IgD-negative memory B cell (primary cell): ENCODE data around the gene SDF4. TPM values are rescaled to one million over a fixed set of nuclear protein-coding genes. Genes with fewer than 3 reads are reported as not detected.
A peak's percentile ranks its signal among the peaks of the same experiment; 100 is the strongest.

Experiments
- H3K27ac Mint-ChIP-seq, 3 donors: one replicate each; pipeline ENCODE4 v1.8.0; 2020 to 2022; ENCODE audit warnings: mild to moderate bottlenecking in 3 of 3, mixed read lengths in 3 of 3, moderate library complexity in 1 of 3
- H3K27me3 Mint-ChIP-seq: one replicate; pipeline ENCODE4 v1.8.0; 2021; ENCODE audit warnings: mixed read lengths
- H3K36me3 Mint-ChIP-seq: one replicate; pipeline ENCODE4 v1.8.0; 2020; ENCODE audit warnings: mild to moderate bottlenecking, mixed read lengths
- H3K4me1 Mint-ChIP-seq, 3 donors: one replicate each; pipeline ENCODE4 v1.8.0; 2020 to 2022; ENCODE audit warnings: mixed read lengths in 3 of 3, mild to moderate bottlenecking in 1 of 3
- H3K4me3 Mint-ChIP-seq, 4 donors: one replicate each; pipeline ENCODE4 v1.8.0; 2020 to 2022; ENCODE audit warnings: mild to moderate bottlenecking in 4 of 4, mixed read lengths in 4 of 4, moderate library complexity in 3 of 4
- H3K9me3 Mint-ChIP-seq, 3 donors: one replicate each; pipeline ENCODE4 v1.8.0; 2020 to 2021; ENCODE audit warnings: mixed read lengths in 3 of 3, mild to moderate bottlenecking in 1 of 3
- polyA plus RNA-seq: library from polyadenylated mRNA; unstranded; fragments of 300-500 nt; fragmentation: Illumina TruSeq; gene quantifications from one replicate; pipeline ENCODE4 v1.2.3, GENCODE V29; 2021

SDF4 gene
- polyA plus RNA-seq, 1 donor from 2014 or later = 121 TPM

DNA sequence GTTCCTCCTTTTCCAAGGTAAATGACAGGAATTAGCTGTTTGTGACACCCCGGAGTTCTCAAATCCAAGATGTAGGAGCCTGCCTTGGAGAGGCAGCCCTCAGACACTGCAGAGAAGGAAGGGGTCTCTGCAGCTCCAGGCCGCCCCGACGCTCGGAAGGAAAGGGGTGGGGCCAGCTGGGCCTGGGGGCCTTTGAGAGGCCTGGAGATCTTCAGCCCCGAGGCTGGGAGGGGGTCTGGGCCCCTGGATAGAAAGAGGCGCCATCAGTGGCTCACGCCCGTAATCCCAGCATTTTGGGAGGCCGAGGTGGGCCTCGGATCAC lies 24.3 kb downstream of the SDF4 start:
- H3K27me3 Mint-ChIP-seq = peaks cover 21% of the 10 kb centered on the region
- peaks cover 0 to 2% (median 0%) of the 10 kb centered on the region in 3 donors for H3K9me3 Mint-ChIP-seq
- peak overlapping the region in 3 of 4 donors; percentile 7 to 92 (median 85) for H3K4me3 Mint-ChIP-seq
- no peaks in the 10 kb centered on the region for H3K36me3 Mint-ChIP-seq
- H3K27ac Mint-ChIP-seq = peak overlapping the region in 2 of 3 donors; percentile 15 to 83
- H3K4me1 Mint-ChIP-seq = peaks cover 0 to 10% (median 7%) of the 10 kb centered on the region in 3 donors

DNA sequence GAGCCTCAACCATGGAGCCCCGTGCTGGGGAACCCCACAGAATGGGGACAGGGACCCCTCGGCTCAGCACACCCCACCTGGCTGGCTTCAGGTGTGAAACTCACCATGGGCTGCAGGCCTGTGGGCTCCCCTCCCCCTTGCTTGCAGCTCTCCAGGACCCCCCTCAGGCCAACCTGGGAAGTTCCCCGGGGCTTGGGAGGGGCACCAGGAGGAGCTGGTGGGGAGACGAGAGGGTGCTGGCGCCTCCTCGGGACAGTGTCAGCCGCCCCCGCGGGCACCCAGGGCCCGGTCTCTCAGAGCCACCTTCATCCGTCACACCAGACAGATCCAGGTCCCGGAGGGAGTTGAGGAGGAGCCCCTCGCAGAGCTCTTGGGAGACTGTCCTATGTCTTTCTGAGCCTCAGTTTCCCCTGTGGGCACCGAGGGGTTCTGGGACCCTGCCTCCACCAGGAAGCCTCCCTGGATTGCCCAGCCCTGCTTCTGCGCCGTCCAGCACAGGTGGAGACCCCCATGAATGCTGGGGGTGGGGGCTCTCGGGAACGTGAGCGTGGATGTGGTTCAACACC lies 24.8 kb downstream of the SDF4 start:
- peaks cover 0 to 10% (median 7%) of the 10 kb centered on the region in 3 donors for H3K4me1 Mint-ChIP-seq
- H3K4me3 Mint-ChIP-seq = peak overlapping the region; percentile 64 to 92 (median 82)
- H3K27me3 Mint-ChIP-seq = peaks cover 21% of the 10 kb centered on the region
- no peaks in the 10 kb centered on the region for H3K36me3 Mint-ChIP-seq
- H3K27ac Mint-ChIP-seq = peak overlapping the region in 2 of 3 donors; percentile 15 to 16
- H3K9me3 Mint-ChIP-seq = peaks cover 0 to 2% (median 0%) of the 10 kb centered on the region in 3 donors

DNA sequence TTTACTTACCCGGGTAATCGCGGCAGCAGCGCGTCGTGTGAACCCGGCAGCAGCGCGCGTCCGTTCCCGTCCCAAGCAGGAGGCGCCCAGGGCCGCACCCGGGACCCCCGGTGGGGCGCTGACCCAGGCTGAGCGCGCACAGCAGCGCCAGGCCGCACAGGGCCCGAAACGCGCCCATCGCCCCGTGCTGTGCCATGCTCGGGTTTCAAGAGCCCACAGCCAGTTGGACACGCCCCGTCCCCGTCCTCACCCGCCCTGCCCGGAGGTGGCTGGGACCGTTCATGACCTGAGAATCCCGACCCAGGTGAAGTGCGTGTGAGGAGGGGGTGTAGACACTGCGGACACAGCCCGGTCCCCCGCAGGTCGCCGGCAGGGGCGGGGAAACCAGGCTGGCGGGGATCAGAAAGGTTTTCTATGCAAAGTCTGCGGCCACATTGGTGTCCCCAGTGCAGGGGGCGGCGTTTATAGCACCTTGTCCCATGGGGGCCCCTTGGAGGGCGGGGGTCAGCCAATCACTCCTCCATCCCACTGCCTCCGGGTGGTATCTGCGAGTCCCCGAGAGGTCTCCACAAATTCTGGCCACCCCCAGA lies 25.3 kb downstream of the SDF4 start, which contains the start of gene TNFRSF18:
TNFRSF18 (minus strand) TSS at position 217 of the 590 bp plus-strand sequence; CDS start at position 196, 21 bp downstream.
- H3K27ac Mint-ChIP-seq = peak within 1 kb of the TSS in 2 of 3 donors; percentile 15 to 16
- H3K4me1 Mint-ChIP-seq = peaks cover 0 to 10% (median 7%) of the 10 kb centered on the region in 3 donors
- H3K9me3 Mint-ChIP-seq = peaks cover 0 to 2% (median 0%) of the 10 kb centered on the region in 3 donors
- no peaks in the 10 kb centered on the region for H3K36me3 Mint-ChIP-seq
- peaks cover 21% of the 10 kb centered on the region for H3K27me3 Mint-ChIP-seq
- peak within 1 kb of the TSS; percentile 64 to 92 (median 82) for H3K4me3 Mint-ChIP-seq

DNA sequence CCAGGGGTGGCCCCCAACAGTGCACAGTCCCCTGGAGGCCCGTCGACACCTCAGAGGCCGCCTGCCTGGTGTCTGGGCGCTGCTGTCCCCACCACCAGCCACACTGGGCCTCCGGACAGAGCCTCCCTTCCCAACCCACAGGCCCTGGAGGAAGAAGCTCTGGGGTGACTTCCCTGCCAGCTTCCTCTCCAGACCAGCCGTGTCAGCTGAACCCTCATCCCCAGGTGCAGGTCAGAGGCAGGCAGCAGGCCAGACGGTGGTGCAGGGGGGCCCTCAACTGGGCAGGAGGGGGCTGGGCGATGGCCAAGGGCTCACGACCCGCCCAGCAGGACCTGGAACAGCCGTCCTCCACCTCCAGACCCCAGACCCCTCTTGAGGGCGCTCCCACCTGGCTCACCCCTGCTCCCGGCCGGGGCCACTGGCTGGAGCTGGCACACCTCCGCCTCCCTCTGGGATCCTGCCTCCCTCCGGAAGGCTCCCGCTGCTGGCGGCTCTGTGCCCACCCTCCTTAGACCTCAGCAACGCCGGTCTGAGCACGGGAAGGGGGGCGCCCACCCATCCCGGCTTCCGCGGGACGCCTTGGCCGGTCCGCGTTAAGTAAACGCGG lies 25.9 kb downstream of the SDF4 start:
- peaks cover 0 to 10% (median 7%) of the 10 kb centered on the region in 3 donors for H3K4me1 Mint-ChIP-seq
- peak overlapping the region in 3 of 4 donors; percentile 37 to 92 (median 73) for H3K4me3 Mint-ChIP-seq
- peaks cover 18% of the 10 kb centered on the region for H3K27me3 Mint-ChIP-seq
- H3K36me3 Mint-ChIP-seq = no peaks in the 10 kb centered on the region
- no peak overlapping the region for H3K27ac Mint-ChIP-seq
- H3K9me3 Mint-ChIP-seq = peaks cover 0 to 2% (median 0%) of the 10 kb centered on the region in 3 donors

DNA sequence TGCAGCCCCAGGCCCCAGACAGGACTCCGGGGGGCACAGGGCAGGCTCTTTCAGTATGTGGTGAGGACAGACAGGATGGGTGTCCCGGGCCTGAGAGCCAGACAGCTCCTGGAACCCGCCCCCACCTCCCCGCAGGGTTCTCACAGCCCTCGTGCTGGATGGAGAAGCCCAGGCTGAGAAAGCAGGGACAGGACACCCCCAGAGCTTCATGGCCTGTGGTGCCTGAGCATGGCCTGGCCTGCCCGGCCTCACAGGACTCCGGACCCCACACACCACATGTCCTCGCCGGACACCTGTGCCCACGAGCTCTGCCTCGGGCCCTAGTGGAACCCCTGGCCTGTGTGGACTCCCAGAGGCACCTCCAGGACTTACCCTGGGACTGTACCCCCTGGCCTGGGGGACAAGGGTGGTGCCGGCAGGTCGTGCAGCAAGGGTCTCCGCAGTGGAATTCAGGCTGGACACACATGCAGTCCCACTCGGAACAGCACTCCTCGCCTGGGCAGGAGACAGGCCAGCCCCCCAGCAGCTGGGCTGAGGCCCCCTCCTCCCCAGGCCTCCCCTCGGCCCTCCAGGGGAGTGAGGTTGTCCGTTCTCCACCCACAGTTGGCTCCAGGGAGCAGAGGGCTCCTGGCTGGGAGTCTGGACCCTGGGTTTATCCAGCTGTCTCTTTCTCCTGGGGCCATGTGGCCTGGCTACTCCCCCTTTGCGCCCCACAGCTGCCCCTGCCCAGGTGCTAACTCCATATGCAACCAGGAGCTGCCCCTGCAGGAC lies 26.6 kb downstream of the SDF4 start:
- Mint-ChIP-seq H3K9me3 (peaks cover 0 to 2% (median 0%) of the 10 kb centered on the region in 3 donors), H3K4me3 (peak overlapping the region in 2 of 4 donors; percentile 4 to 12), H3K27ac (peak overlapping the region in 1 of 3 donors; percentile 13), H3K36me3 (no peaks in the 10 kb centered on the region), H3K4me1 (peaks cover 0 to 11% (median 7%) of the 10 kb centered on the region in 3 donors), H3K27me3 (peaks cover 14% of the 10 kb centered on the region)

DNA sequence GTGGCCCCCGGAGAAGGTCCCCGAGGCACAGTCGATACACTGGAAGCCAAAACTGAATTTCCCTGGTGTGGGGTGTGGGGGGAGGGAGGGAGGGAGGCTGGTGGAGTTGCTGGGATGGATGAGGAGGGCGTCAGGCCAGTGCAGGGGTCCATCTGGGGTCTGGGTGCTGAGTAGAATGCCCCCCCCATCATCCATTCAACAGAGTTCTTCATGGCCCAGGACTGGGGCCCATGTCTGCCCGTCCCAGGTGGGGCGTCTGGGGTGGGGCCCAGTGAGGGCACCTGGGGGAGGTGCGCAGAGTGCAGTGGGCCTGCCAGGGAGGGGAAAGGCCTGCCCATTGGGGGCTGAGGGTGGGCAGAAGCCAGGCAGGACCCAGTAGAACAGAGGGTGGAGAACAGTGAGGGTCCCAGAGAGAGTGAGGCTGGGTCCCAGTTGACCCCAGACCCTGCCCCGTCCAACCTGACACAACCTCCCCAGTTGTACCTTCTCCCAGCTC lies 27.3 kb downstream of the SDF4 start:
- Mint-ChIP-seq H3K27me3 (peaks cover 7% of the 10 kb centered on the region), H3K4me3 (peak overlapping the region in 1 of 4 donors; percentile 51), H3K4me1 (peaks cover 0 to 11% (median 7%) of the 10 kb centered on the region in 3 donors), H3K36me3 (no peaks in the 10 kb centered on the region), H3K27ac (peak overlapping the region in 1 of 3 donors; percentile 13), H3K9me3 (peaks cover 0 to 2% (median 0%) of the 10 kb centered on the region in 3 donors)

DNA sequence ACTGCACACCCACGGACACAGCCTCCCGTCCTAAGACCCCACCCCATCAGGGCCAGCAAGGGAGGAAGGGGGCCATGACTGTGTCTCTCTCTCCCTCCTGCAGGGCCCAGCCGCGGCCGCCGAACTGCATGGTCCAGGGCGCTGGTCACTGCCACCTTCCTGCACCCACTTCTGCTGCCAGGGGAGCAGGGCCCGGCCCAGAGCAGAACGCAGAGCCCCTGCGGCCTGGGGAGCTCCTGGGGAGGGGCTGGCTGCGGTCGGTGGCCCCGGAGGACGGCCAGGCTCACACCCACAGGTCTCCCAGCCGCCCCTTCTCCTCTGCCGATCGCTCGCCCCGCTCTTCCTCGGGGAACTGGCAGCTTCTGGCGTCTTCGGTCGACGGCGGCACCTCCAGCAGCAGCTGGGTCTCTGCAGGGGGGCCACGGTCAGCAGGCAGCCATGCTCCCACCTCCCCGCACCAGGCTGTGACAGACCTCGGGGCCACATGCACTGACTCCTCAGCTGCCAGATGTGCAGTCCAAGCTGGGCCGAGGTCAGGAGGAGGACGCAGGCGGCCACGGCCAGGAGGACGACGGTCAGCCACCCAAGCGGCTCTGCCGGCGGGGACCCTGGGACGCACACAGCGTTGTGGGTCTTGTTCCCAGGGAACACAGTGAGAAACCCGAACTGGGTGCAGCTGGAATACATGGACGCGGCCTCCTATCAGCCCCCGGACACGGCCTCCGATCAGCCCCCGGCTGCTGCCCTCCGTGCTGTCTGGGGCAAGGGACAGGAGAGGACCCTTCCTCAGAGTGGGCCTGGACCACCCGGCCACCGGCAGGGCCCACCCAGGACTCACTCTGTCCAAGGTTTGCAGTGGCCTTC lies 28.0 kb downstream of the SDF4 start:
- no peak overlapping the region for H3K27ac Mint-ChIP-seq
- H3K4me1 Mint-ChIP-seq = peaks cover 0 to 9% (median 5%) of the 10 kb centered on the region in 3 donors
- no peaks in the 10 kb centered on the region for H3K36me3 Mint-ChIP-seq
- peaks cover 0 to 2% (median 0%) of the 10 kb centered on the region in 3 donors for H3K9me3 Mint-ChIP-seq
- H3K4me3 Mint-ChIP-seq = peak overlapping the region in 1 of 4 donors; percentile 55
- H3K27me3 Mint-ChIP-seq = peaks cover 5% of the 10 kb centered on the region

DNA sequence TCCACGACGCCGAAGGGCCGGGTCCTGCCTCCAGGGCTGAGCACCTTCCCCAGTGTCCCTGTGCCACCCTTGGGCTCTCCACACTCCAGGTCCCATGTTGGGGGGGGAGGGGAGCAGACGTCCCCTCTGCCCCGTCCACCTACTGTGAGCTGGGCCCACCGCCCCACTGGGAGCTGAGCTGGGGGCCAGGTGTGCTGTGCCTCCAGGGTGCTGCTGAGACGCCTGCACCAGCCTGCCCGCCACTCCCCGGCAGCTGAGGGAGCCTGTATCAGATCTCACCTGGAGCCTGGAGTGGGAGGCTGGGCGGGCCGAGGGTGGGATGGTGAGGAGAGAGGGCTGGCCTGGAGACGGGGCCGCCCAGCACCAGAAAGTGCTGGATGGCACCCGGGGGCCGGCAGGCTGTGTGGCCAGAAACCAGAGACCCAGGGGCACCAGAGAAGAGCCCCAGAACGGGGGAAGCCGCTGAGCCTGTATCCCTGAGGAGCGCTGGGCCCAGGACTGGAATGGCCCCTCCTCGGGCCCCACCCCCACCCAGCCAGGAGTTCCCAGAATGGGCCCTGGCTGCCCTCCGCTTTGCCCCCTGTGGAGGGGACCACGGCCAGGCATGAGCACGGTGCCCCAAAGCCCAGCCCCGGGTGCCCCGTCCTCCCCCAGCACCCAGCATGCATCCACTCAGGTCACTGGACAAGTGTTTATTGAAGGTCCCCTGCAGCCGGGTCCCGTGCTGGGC lies 28.8 kb downstream of the SDF4 start:
- Mint-ChIP-seq H3K27ac (no peak overlapping the region), H3K9me3 (no peaks in the 10 kb centered on the region), H3K4me1 (peaks cover 0 to 5% (median 2%) of the 10 kb centered on the region in 3 donors), H3K36me3 (no peaks in the 10 kb centered on the region), H3K4me3 (no peak overlapping the region), H3K27me3 (peaks cover 2% of the 10 kb centered on the region)

DNA sequence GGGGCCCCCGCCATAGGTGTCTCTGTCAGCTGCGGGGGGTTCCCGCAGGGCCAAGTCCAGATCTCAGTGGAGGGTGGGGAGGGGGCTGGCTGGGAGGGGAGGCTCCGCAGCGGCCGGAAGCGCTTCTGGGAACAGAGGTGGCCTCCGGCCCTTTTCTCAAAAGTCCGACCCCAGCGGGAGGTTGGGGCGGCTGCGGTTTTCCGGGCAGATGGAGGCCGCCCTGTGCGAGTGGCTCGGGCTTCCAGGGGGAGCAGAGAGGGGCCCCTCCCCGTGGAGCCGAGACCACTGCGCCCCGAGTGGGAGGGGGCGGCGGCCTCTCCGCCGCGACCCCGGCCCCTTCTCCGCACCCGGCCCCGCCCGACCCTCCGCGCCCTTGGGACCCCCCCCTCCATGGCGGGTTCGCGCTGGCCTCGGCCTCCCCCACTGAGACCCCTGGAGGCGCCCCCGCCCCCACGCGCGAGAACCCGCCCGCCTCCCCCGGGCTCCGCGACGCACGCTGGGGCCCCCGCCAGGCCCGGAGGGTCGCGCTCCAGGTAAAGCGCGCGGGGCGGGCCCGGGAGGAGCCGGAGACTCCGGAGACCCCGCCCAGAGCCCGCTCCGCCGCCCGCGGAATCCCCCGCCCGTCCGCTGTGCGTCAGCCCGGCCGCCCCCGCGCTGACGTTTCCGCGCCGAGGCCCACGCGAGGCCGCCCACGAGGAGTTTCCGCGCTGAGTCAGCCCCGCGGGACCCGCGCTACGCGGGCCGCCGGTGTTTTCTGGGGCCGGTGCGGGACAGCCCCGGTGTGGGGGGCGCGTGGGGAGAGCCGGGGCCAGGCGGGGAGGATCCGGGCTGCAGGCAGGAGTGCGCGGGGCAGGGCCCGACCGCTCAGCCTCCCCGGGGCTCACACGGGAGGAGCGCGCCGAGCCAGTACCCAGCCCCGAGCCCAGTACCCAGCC lies 30.7 kb downstream of the SDF4 start:
- H3K4me1 Mint-ChIP-seq = peaks cover 0 to 1% (median 0%) of the 10 kb centered on the region in 3 donors
- H3K27ac Mint-ChIP-seq = no peak overlapping the region
- no peaks in the 10 kb centered on the region for H3K36me3 Mint-ChIP-seq
- no peak overlapping the region for H3K4me3 Mint-ChIP-seq
- H3K27me3 Mint-ChIP-seq = no peaks in the 10 kb centered on the region
- H3K9me3 Mint-ChIP-seq = no peaks in the 10 kb centered on the region

DNA sequence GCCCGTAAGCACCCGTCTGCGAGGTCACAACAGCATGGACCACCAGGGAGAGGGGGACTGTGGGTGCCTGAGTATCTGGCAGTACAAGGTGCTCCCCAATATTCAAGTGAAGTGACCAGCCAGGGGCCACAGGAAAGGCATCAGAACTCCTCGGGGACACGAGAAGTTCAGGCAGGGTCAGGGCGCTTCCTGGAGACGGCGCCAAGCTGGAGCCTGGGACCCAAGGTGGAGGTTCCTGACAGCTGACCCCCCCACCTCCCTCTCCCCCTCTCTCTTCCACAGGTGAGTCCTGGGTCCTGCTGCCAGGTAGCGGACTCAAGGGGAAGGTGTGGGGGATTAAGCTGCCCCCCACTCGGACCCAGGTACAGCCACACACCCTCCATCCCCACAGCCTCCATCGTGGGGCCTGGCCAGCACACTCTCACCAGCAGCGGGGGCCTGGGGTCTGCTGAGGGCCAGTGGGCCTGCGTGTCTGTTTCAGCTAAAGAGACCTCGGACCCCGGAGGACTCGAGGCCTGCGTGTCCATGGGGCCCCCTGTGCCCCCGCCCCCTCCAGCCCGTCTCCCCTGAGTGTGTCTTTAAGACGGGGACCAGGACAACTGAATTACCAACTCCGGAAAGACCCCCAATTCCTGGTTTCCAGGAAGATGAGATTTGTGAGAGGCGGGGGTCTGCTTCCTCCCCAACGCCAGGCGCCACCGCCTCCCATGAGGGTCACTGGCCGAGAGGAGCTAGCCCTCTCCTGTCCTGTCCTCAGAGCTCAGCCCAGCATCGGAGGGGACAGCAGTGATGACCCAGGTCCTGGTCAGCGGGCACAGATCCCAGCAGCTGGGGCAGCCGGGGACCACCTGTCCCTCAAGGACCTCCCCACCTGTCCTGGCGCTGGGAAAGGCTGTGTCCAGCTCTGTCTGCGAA lies 31.6 kb downstream of the SDF4 start:
- Mint-ChIP-seq H3K27ac (peak overlapping the region in 1 of 3 donors; percentile 85), H3K36me3 (peaks cover under 1% of the 10 kb centered on the region), H3K9me3 (peaks cover 0 to under 1% (median 0%) of the 10 kb centered on the region in 3 donors), H3K27me3 (no peaks in the 10 kb centered on the region), H3K4me1 (peaks cover 0 to 1% (median 0%) of the 10 kb centered on the region in 3 donors), H3K4me3 (peak overlapping the region; percentile 23 to 60 (median 50))

DNA sequence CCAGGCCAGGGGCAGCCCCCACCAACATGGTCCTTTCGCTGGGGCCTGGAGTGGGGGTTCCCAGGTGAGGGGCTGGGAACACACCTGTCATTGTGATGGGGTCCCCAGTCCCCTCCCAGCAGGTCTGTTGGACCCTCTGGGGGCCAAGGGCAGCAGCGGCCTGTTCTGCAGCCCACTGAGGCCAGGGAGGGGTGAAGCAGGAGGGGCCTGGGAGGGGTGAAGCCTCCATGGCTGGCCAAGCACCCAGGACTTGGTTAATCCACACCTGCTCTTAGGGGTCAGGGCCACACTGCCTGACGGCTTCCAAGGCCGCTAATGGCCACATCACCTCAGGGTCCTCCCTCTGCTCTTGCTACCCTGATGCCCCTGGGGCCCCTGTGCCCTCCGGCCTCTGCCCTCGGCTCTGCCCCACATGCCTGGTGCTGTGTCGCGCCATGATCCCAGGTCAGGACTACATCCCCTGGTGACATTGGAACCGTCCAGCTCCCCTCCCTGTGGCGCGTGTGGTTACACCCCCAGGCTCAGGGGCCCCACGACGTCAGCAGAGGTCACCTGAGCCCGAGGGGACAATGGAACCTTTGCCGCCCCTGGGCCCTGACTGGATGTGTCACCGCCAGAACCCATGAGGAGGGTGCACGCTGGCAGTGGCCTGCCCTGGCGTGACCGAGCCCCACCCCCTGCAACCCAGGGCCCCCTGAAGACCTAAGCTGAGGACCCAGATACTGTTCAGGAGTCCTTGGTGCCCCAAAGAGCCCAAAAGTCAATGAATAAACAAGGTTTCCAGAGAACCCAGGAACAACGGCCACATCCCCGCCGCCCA lies 32.5 kb downstream of the SDF4 start:
- Mint-ChIP-seq H3K27ac (peak overlapping the region in 1 of 3 donors; percentile 85), H3K4me3 (peak overlapping the region in 3 of 4 donors; percentile 23 to 48 (median 37)), H3K9me3 (peaks cover 2 to 6% (median 4%) of the 10 kb centered on the region in 3 donors), H3K36me3 (peaks cover 1% of the 10 kb centered on the region), H3K4me1 (peaks cover 0 to 1% (median 0%) of the 10 kb centered on the region in 3 donors), H3K27me3 (no peaks in the 10 kb centered on the region)
